ENCODE results near the gene NFYB.

The NFYB gene

GRCh38 chr12:104138797-104139152, 765 bp upstream of the NFYB start:
- Histone ChIP-seq H3K9ac (ENCODE audit: low read depth in 1 of 2, low read length in 2 of 2) (peak overlapping the region; percentile 49 to 73), H3K27ac (ENCODE audit: low read depth in 2 of 2, low read length in 2 of 2) (peak overlapping the region; percentile 63 to 71), H3K36me3 (ENCODE audit: control insufficient read depth in 2 of 2, insufficient read depth in 2 of 2, low read length in 2 of 2) (peaks cover 2 to 5% of the 10 kb centered on the region in 2 donors), H3K27me3 (ENCODE audit: control insufficient read depth in 2 of 2, insufficient read depth in 2 of 2, low read length in 2 of 2) (no peaks in the 10 kb centered on the region), H3K4me3 (ENCODE audit: low read length in 2 of 2) (peak overlapping the region; percentile 57 to 59), H3K4me1 (ENCODE audit: control insufficient read depth in 2 of 2, insufficient read depth in 2 of 2, low read length in 2 of 2) (peaks cover 14 to 17% of the 10 kb centered on the region in 2 donors), H3K9me3 (ENCODE audit: control insufficient read depth in 2 of 2, low read length in 2 of 2) (no peaks in the 10 kb centered on the region)

GRCh38 chr12:104137001-104137901, 759 bp downstream of the NFYB start:
- H3K27me3 ChIP-seq (ENCODE audit: control insufficient read depth in 2 of 2, insufficient read depth in 2 of 2, low read length in 2 of 2) = no peaks in the 10 kb centered on the region
- H3K9me3 ChIP-seq (ENCODE audit: control insufficient read depth in 2 of 2, low read length in 2 of 2) = no peaks in the 10 kb centered on the region
- H3K36me3 ChIP-seq (ENCODE audit: control insufficient read depth in 2 of 2, insufficient read depth in 2 of 2, low read length in 2 of 2) = peaks cover 14 to 15% of the 10 kb centered on the region in 2 donors
- peak overlapping the region; percentile 74 to 83 for H3K9ac ChIP-seq (ENCODE audit: low read depth in 1 of 2, low read length in 2 of 2)
- H3K4me1 ChIP-seq (ENCODE audit: control insufficient read depth in 2 of 2, insufficient read depth in 2 of 2, low read length in 2 of 2) = peaks cover 14 to 17% of the 10 kb centered on the region in 2 donors
- peak overlapping the region; percentile 78 to 82 for H3K27ac ChIP-seq (ENCODE audit: low read depth in 2 of 2, low read length in 2 of 2)
- peak overlapping the region; percentile 80 to 92 for H3K4me3 ChIP-seq (ENCODE audit: low read length in 2 of 2)

GRCh38 chr12:104136577-104136976, 1.4 kb downstream of the NFYB start:
- peaks cover 14 to 17% of the 10 kb centered on the region in 2 donors for H3K4me1 ChIP-seq (ENCODE audit: control insufficient read depth in 2 of 2, insufficient read depth in 2 of 2, low read length in 2 of 2)
- peak overlapping the region; percentile 74 to 83 for H3K9ac ChIP-seq (ENCODE audit: low read depth in 1 of 2, low read length in 2 of 2)
- no peaks in the 10 kb centered on the region for H3K9me3 ChIP-seq (ENCODE audit: control insufficient read depth in 2 of 2, low read length in 2 of 2)
- no peaks in the 10 kb centered on the region for H3K27me3 ChIP-seq (ENCODE audit: control insufficient read depth in 2 of 2, insufficient read depth in 2 of 2, low read length in 2 of 2)
- peaks cover 14 to 17% of the 10 kb centered on the region in 2 donors for H3K36me3 ChIP-seq (ENCODE audit: control insufficient read depth in 2 of 2, insufficient read depth in 2 of 2, low read length in 2 of 2)
- peak overlapping the region; percentile 80 to 92 for H3K4me3 ChIP-seq (ENCODE audit: low read length in 2 of 2)
- peak overlapping the region in 1 of 2 donors; percentile 82 for H3K27ac ChIP-seq (ENCODE audit: low read depth in 2 of 2, low read length in 2 of 2)

GRCh38 chr12:104134882-104135281, 3.1 kb downstream of the NFYB start:
- Histone ChIP-seq H3K9ac (ENCODE audit: low read depth in 1 of 2, low read length in 2 of 2) (no peak overlapping the region), H3K4me3 (ENCODE audit: low read length in 2 of 2) (no peak overlapping the region), H3K36me3 (ENCODE audit: control insufficient read depth in 2 of 2, insufficient read depth in 2 of 2, low read length in 2 of 2) (peaks cover 14 to 20% of the 10 kb centered on the region in 2 donors), H3K27ac (ENCODE audit: low read depth in 2 of 2, low read length in 2 of 2) (no peak overlapping the region), H3K27me3 (ENCODE audit: control insufficient read depth in 2 of 2, insufficient read depth in 2 of 2, low read length in 2 of 2) (no peaks in the 10 kb centered on the region), H3K4me1 (ENCODE audit: control insufficient read depth in 2 of 2, insufficient read depth in 2 of 2, low read length in 2 of 2) (peaks cover 14 to 17% of the 10 kb centered on the region in 2 donors), H3K9me3 (ENCODE audit: control insufficient read depth in 2 of 2, low read length in 2 of 2) (no peaks in the 10 kb centered on the region)

GRCh38 chr12:104133866-104134265, 4.1 kb downstream of the NFYB start:
- Histone ChIP-seq H3K27me3 (ENCODE audit: control insufficient read depth in 2 of 2, insufficient read depth in 2 of 2, low read length in 2 of 2) (no peaks in the 10 kb centered on the region), H3K9ac (ENCODE audit: low read depth in 1 of 2, low read length in 2 of 2) (no peak overlapping the region), H3K4me1 (ENCODE audit: control insufficient read depth in 2 of 2, insufficient read depth in 2 of 2, low read length in 2 of 2) (peaks cover 14 to 17% of the 10 kb centered on the region in 2 donors), H3K4me3 (ENCODE audit: low read length in 2 of 2) (no peak overlapping the region), H3K27ac (ENCODE audit: low read depth in 2 of 2, low read length in 2 of 2) (no peak overlapping the region), H3K9me3 (ENCODE audit: control insufficient read depth in 2 of 2, low read length in 2 of 2) (no peaks in the 10 kb centered on the region), H3K36me3 (ENCODE audit: control insufficient read depth in 2 of 2, insufficient read depth in 2 of 2, low read length in 2 of 2) (peaks cover 18 to 24% of the 10 kb centered on the region in 2 donors)

- Histone ChIP-seq H3K4me1 (ENCODE audit: control insufficient read depth in 2 of 2, insufficient read depth in 2 of 2, low read length in 2 of 2) (peaks cover 11 to 12% of the 10 kb centered on the region in 2 donors), H3K27ac (ENCODE audit: low read depth in 2 of 2, low read length in 2 of 2) (no peak overlapping the region), H3K9me3 (ENCODE audit: control insufficient read depth in 2 of 2, low read length in 2 of 2) (no peaks in the 10 kb centered on the region), H3K9ac (ENCODE audit: low read depth in 1 of 2, low read length in 2 of 2) (no peak overlapping the region), H3K4me3 (ENCODE audit: low read length in 2 of 2) (no peak overlapping the region), H3K36me3 (ENCODE audit: control insufficient read depth in 2 of 2, insufficient read depth in 2 of 2, low read length in 2 of 2) (peaks cover 19 to 25% of the 10 kb centered on the region in 2 donors), H3K27me3 (ENCODE audit: control insufficient read depth in 2 of 2, insufficient read depth in 2 of 2, low read length in 2 of 2) (no peaks in the 10 kb centered on the region)
Measured at GRCh38 chr12:104133321-104133720, 4.7 kb downstream of the NFYB start.

GRCh38 chr12:104132351-104132956, 5.6 kb downstream of the NFYB start:
- Histone ChIP-seq H3K27ac (ENCODE audit: low read depth in 2 of 2, low read length in 2 of 2) (no peak overlapping the region), H3K4me1 (ENCODE audit: control insufficient read depth in 2 of 2, insufficient read depth in 2 of 2, low read length in 2 of 2) (peaks cover 11 to 12% of the 10 kb centered on the region in 2 donors), H3K27me3 (ENCODE audit: control insufficient read depth in 2 of 2, insufficient read depth in 2 of 2, low read length in 2 of 2) (no peaks in the 10 kb centered on the region), H3K9ac (ENCODE audit: low read depth in 1 of 2, low read length in 2 of 2) (no peak overlapping the region), H3K4me3 (ENCODE audit: low read length in 2 of 2) (no peak overlapping the region), H3K9me3 (ENCODE audit: control insufficient read depth in 2 of 2, low read length in 2 of 2) (no peaks in the 10 kb centered on the region), H3K36me3 (ENCODE audit: control insufficient read depth in 2 of 2, insufficient read depth in 2 of 2, low read length in 2 of 2) (peaks cover 22 to 25% of the 10 kb centered on the region in 2 donors)

GRCh38 chr12:104131609-104132008, 6.4 kb downstream of the NFYB start:
- no peaks in the 10 kb centered on the region for H3K27me3 ChIP-seq (ENCODE audit: control insufficient read depth in 2 of 2, insufficient read depth in 2 of 2, low read length in 2 of 2)
- no peak overlapping the region for H3K27ac ChIP-seq (ENCODE audit: low read depth in 2 of 2, low read length in 2 of 2)
- no peak overlapping the region for H3K4me3 ChIP-seq (ENCODE audit: low read length in 2 of 2)
- H3K4me1 ChIP-seq (ENCODE audit: control insufficient read depth in 2 of 2, insufficient read depth in 2 of 2, low read length in 2 of 2) = peaks cover 4 to 5% of the 10 kb centered on the region in 2 donors
- H3K9me3 ChIP-seq (ENCODE audit: control insufficient read depth in 2 of 2, low read length in 2 of 2) = no peaks in the 10 kb centered on the region
- H3K36me3 ChIP-seq (ENCODE audit: control insufficient read depth in 2 of 2, insufficient read depth in 2 of 2, low read length in 2 of 2) = peaks cover 22 to 28% of the 10 kb centered on the region in 2 donors
- no peak overlapping the region for H3K9ac ChIP-seq (ENCODE audit: low read depth in 1 of 2, low read length in 2 of 2)

- Histone ChIP-seq H3K9me3 (ENCODE audit: control insufficient read depth in 2 of 2, low read length in 2 of 2) (no peaks in the 10 kb centered on the region), H3K36me3 (ENCODE audit: control insufficient read depth in 2 of 2, insufficient read depth in 2 of 2, low read length in 2 of 2) (peaks cover 30% of the 10 kb centered on the region in 2 donors), H3K4me3 (ENCODE audit: low read length in 2 of 2) (no peak overlapping the region), H3K9ac (ENCODE audit: low read depth in 1 of 2, low read length in 2 of 2) (no peak overlapping the region), H3K27me3 (ENCODE audit: control insufficient read depth in 2 of 2, insufficient read depth in 2 of 2, low read length in 2 of 2) (no peaks in the 10 kb centered on the region), H3K27ac (ENCODE audit: low read depth in 2 of 2, low read length in 2 of 2) (no peak overlapping the region), H3K4me1 (ENCODE audit: control insufficient read depth in 2 of 2, insufficient read depth in 2 of 2, low read length in 2 of 2) (no peaks in the 10 kb centered on the region)
Measured at GRCh38 chr12:104130760-104131159, 7.2 kb downstream of the NFYB start.

- Histone ChIP-seq H3K36me3 (ENCODE audit: control insufficient read depth in 2 of 2, insufficient read depth in 2 of 2, low read length in 2 of 2) (peaks cover 16 to 31% of the 10 kb centered on the region in 2 donors), H3K9me3 (ENCODE audit: control insufficient read depth in 2 of 2, low read length in 2 of 2) (no peaks in the 10 kb centered on the region), H3K4me1 (ENCODE audit: control insufficient read depth in 2 of 2, insufficient read depth in 2 of 2, low read length in 2 of 2) (no peaks in the 10 kb centered on the region), H3K27me3 (ENCODE audit: control insufficient read depth in 2 of 2, insufficient read depth in 2 of 2, low read length in 2 of 2) (no peaks in the 10 kb centered on the region), H3K4me3 (ENCODE audit: low read length in 2 of 2) (no peak overlapping the region), H3K9ac (ENCODE audit: low read depth in 1 of 2, low read length in 2 of 2) (no peak overlapping the region), H3K27ac (ENCODE audit: low read depth in 2 of 2, low read length in 2 of 2) (no peak overlapping the region)
Measured at GRCh38 chr12:104126548-104126947, 11.5 kb downstream of the NFYB start.

Data from mucosa of rectum (tissue), 2 donors.